ENCODE measurements around the gene MKNK2. TPM values are rescaled to one million over a fixed set of nuclear protein-coding genes. Genes with fewer than 3 reads are reported as not detected.
A peak's percentile ranks its signal among the peaks of the same experiment; 100 is the strongest.

The MKNK2 gene
- total and polyA plus RNA-seq, 2 of the 13 experiments (the other 11 are each of a cell fraction or from before 2014, with no cell fraction given) = 44.9 to 112 TPM

GRCh38 chr19:2032296-2032941, 18.6 kb downstream of the MKNK2 start (continued):
- TF ChIP-seq, protein P1, sequence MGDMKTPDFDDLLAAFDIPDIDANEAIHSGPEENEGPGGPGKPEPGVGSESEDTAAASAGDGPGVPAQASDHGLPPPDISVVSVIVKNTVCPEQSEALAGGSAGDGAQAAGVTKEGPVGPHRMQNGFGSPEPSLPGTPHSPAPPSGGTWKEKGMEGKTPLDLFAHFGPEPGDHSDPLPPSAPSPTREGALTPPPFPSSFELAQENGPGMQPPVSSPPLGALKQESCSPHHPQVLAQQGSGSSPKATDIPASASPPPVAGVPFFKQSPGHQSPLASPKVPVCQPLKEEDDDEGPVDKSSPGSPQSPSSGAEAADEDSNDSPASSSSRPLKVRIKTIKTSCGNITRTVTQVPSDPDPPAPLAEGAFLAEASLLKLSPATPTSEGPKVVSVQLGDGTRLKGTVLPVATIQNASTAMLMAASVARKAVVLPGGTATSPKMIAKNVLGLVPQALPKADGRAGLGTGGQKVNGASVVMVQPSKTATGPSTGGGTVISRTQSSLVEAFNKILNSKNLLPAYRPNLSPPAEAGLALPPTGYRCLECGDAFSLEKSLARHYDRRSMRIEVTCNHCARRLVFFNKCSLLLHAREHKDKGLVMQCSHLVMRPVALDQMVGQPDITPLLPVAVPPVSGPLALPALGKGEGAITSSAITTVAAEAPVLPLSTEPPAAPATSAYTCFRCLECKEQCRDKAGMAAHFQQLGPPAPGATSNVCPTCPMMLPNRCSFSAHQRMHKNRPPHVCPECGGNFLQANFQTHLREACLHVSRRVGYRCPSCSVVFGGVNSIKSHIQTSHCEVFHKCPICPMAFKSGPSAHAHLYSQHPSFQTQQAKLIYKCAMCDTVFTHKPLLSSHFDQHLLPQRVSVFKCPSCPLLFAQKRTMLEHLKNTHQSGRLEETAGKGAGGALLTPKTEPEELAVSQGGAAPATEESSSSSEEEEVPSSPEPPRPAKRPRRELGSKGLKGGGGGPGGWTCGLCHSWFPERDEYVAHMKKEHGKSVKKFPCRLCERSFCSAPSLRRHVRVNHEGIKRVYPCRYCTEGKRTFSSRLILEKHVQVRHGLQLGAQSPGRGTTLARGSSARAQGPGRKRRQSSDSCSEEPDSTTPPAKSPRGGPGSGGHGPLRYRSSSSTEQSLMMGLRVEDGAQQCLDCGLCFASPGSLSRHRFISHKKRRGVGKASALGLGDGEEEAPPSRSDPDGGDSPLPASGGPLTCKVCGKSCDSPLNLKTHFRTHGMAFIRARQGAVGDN (CRISPR knock-in tag; IDR thresholded peaks at IDR 0.05) = peak; percentile 33; the same call in 1 of the 2 replicates
- no peak for TF ChIP-seq MBD4 (IDR thresholded peaks at IDR 0.05; ENCODE audit: borderline replicate concordance, low read length)
- no peak for TF ChIP-seq ZNF224 (CRISPR knock-in tag; IDR thresholded peaks at IDR 0.05)
- TF ChIP-seq ZNF232 (CRISPR knock-in tag; IDR thresholded peaks at IDR 0.05; ENCODE audit: borderline replicate concordance) = no peak
- no peak for TF ChIP-seq ZNF446 (CRISPR knock-in tag; IDR thresholded peaks at IDR 0.05)
- TF ChIP-seq LRRFIP1 (CRISPR knock-in tag; conservative IDR thresholded peaks at IDR 0.05) = no peak
- TF ChIP-seq IKZF4 (CRISPR knock-in tag; IDR thresholded peaks at IDR 0.05; ENCODE audit: borderline replicate concordance, low read depth, not compliant biosample characterization) = no peak
- peak; percentile 20; the same call in 1 of the 2 replicates for TF ChIP-seq RXRA (CRISPR knock-in tag; IDR thresholded peaks at IDR 0.05)
- TF ChIP-seq ZBTB49 (CRISPR knock-in tag; IDR thresholded peaks at IDR 0.05; ENCODE audit: borderline replicate concordance) = no peak
- TF ChIP-seq HIC2 (CRISPR knock-in tag; IDR thresholded peaks at IDR 0.05; ENCODE audit: low read depth) = peak; percentile 78
- TF ChIP-seq ZNF589 (CRISPR knock-in tag; conservative IDR thresholded peaks at IDR 0.05) = no peak
- TF ChIP-seq, protein P2, sequence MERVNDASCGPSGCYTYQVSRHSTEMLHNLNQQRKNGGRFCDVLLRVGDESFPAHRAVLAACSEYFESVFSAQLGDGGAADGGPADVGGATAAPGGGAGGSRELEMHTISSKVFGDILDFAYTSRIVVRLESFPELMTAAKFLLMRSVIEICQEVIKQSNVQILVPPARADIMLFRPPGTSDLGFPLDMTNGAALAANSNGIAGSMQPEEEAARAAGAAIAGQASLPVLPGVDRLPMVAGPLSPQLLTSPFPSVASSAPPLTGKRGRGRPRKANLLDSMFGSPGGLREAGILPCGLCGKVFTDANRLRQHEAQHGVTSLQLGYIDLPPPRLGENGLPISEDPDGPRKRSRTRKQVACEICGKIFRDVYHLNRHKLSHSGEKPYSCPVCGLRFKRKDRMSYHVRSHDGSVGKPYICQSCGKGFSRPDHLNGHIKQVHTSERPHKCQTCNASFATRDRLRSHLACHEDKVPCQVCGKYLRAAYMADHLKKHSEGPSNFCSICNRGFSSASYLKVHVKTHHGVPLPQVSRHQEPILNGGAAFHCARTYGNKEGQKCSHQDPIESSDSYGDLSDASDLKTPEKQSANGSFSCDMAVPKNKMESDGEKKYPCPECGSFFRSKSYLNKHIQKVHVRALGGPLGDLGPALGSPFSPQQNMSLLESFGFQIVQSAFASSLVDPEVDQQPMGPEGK (CRISPR knock-in tag; IDR thresholded peaks at IDR 0.05) = peak; percentile 77

Data from HepG2 (cell line).